Fibroblast of villous mesenchyme (primary cell): ENCODE results near the gene HOATZ. TPM values are rescaled to one million over a fixed set of nuclear protein-coding genes. Genes with fewer than 3 reads are reported as not detected.

Experiments used
- DNase-seq: peaks from one replicate; pipeline ENCODE4 v3.0.0-alpha.2; 2010; ENCODE audit warnings: low read depth
- H3K4me3 ChIP-seq: 2 replicates; pipeline ENCODE4 v1.5.1; 2011; ENCODE audit warnings: low read depth, mild to moderate bottlenecking, low read length
- CTCF ChIP-seq: IDR thresholded peaks from 2 replicates; pipeline ENCODE4 v1.5.1; 2012; ENCODE audit warnings: low read depth, mild to moderate bottlenecking, low read length; ENCODE audit not compliant: insufficient read depth
- total RNA-seq: library from RNA; depleted of rRNA; stranded (reverse); fragments of >200 nt; gene quantifications from 2 replicates; pipeline ENCODE4 v1.2.3, GENCODE V29; 2012

The HOATZ gene
- total RNA-seq, 1 donor, result not detected

- DNase-seq, result no peak
- no peak overlapping the region for H3K4me3 ChIP-seq
- TF ChIP-seq CTCF, result no peak
Measured at GRCh38 chr11:111535281-111535680, 20.7 kb downstream of the HOATZ start.

GRCh38 chr11:111537336-111537860 lies 22.8 kb downstream of the HOATZ start:
- no peak for TF ChIP-seq CTCF
- H3K4me3 ChIP-seq, result no peak overlapping the region
- DNase-seq, result no peak

GRCh38 chr11:111538407-111539114 lies 24.0 kb downstream of the HOATZ start:
- no peak for TF ChIP-seq CTCF
- no peak for DNase-seq
- H3K4me3 ChIP-seq, result no peak overlapping the region

GRCh38 chr11:111539426-111540113 lies 25.0 kb downstream of the HOATZ start:
- peak; percentile 38 for DNase-seq
- no peak for TF ChIP-seq CTCF
- peak overlapping the region; percentile 62 for H3K4me3 ChIP-seq

- DNase-seq, result peak; percentile 34
- no peak for TF ChIP-seq CTCF
- H3K4me3 ChIP-seq, result peak within 1 kb of the TSS; percentile 62
Measured at GRCh38 chr11:111540114-111540936, 25.7 kb downstream of the HOATZ start, which contains the start of gene LAYN. Gene LAYN, plus strand, starts transcription at chr11:111540720. Its CDS starts 124 bp downstream, at chr11:111540844.

- H3K4me3 ChIP-seq, result peak overlapping the region; percentile 62
- DNase-seq, result no peak
- no peak for TF ChIP-seq CTCF
Measured at GRCh38 chr11:111540937-111541253, 26.3 kb downstream of the HOATZ start.
